ENCODE measurements around the gene LCTL. TPM values are rescaled to one million over a fixed set of nuclear protein-coding genes. Genes with fewer than 3 reads are reported as not detected.
"Not testable (repeated sequence)": the region's sequence is repeated elsewhere in the genome, so short reads cannot be mapped to it uniquely, and the experiment has no call there.

The LCTL gene
- total RNA-seq, 1 experiment from 2014 or later, result 7.6 TPM

DNA sequence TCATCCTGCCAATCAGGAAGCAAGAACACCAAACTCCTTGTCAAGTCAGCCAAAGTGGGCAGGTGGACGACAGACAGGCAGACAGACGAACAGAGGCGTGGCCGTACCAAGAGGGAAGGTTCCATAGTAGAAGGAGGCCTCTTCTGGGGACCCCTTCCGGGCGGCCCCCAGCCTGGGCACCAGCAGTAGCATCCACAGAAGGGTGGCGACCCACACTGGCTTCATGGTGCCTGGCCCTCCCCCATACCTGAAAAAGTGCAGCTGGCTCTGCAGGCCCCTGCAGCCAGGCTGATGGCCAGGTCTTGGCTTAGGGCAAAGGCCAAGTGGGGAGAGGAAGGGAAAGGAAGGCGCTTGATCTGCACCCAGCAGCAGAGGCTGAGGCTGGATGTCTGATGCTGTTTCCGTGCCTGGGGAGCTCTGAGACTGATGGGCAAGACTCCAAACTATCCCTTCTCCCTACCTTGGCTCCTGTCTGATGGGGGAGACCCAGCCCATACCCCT lies 607 bp downstream of the LCTL start:
- peak; percentile 23 for DNase-seq (ENCODE audit: low read depth)

DNA sequence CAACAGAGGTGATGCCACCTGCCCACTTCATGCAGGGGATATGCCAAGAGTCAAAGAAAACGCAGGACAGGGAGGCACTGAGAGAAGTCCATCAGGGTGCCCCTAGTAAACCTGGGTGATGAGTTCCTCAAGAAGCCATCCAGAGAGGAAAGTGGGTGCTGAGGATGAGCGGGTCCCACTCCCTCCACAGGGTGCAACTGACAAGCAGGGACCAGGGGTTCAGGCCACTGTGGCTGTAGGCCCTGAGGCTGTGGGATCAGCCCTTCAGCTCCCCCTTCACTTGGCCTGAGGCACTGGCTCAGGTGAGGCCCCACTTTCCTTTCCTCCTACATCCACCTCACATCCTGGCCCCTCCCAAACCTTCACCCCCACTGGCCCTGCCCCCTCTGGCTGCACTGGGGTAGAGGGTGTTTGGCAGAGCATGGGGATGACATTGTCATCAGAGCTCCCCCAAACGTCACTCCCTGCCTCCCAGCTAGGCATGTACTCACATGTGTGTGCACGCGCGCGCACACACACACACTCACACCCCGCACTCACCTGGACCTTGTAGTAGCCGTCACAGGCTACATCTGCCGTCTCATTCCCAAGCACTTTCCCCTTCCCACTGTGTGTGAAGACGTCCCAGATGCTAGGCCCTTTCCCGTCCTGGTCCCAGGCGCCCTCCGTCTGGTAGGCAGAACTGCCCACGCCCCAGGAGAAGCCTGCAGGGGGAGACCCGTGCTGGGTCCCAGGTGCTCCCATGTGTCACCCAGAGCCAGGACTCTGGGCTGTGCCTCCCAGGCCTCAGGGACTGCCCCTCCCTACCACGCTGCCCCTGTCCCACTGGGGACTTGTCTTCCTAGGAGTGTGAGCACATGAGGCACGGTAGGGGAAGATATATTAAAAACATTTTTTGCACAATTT lies 1.4 kb downstream of the LCTL start:
- DNase-seq (ENCODE audit: low read depth), result no peak

DNA sequence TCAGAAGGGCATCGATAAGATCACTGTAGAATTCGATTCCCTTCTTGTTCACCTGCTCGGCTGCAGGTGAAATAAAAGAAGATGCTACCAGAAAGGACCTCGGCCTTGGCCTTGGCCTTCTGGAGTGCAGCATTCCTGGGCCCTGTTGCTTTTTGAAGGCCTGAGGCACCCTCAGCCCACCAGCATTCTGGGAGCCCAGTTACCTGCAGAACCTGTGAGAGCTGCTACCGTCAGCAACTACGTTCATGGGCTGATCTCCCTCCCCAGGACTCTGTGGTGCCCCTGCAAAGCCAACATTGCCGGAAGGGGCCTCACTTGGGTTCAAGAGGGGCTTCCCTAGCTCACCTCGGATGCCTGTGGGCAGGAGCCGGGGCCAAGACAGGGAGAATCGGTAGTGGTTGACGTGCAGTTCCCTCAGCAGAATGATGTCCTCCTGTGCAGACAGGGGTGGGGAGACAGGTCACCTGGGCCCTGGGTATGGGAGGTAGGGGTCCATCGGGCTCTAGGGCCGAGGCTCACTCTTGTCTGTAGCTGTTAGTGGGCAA lies 2.2 kb downstream of the LCTL start:
- no peak for DNase-seq (ENCODE audit: low read depth)

DNA sequence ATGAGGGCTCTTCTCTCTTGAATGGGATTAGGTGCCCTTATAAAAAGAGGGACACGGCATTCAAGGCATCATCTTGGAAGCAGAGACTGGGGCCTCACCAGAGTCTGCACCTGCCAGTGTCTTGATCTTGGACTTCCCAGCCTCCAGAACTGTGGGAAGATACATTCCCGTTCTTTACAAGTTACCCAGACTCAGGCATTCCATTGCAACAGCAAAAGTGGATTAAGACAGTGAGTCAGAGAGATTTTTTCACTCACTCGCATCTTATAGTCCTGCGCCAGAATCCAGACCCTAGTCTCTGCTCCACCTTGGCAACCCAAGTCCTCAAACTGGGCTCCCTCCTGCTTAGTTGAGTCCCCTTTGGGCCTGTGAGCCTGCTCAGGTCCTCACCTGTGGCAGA lies 2.7 kb downstream of the LCTL start:
- DNase-seq (ENCODE audit: low read depth), result no peak

DNA sequence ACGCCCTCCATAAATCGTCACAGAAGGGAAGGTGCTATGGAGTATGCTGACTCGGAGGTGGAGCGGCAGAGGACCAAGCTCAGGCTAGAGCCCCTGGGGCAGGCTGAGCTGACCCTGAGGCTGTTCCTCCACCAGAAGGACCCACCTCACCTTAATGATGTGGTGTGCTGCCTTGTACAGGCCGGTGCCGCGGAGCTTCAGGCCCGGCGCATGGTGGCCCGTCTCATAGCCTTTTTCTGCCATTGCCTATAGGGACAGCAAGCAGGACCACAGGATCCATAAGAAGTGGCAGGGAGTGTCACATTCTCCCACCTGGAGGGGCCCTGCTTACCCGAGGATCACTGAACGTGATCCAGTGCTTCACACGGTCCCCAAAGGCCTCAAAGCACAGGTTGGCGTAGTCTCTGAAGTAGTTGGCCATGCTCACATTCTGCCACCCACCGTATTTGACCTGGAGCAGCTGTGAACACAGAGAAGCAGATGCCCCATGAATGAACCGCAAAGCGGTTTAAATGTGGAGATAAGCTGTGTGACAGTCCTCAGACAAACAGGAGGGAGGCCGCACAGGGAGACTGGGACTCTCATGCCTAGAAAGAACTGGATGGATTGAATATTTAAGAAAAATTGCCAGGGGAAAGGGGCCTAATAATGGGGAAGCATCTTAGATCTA lies 4.8 kb downstream of the LCTL start:
- no peak for DNase-seq (ENCODE audit: low read depth)

DNA sequence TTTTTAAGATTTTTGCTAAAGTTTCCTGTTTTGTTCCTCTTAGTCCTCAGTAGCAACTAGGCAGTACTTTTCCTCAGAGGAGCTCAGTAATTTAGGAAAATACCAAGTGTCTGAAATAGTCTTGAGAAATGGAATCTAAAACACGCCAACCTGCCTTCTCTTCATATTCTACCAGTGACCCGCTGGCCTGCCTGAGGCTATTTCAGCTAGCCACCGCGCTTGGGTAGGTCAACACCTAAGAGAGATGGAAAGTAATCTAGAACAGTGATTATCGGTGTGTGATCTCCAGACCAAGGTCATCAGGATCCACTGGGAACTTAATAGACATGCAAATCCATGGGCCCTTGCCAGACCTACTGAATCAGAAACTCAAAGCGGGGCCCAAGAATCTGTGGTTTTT lies 7.5 kb downstream of the LCTL start:
- DNase-seq (ENCODE audit: low read depth), result peak; percentile 6

DNA sequence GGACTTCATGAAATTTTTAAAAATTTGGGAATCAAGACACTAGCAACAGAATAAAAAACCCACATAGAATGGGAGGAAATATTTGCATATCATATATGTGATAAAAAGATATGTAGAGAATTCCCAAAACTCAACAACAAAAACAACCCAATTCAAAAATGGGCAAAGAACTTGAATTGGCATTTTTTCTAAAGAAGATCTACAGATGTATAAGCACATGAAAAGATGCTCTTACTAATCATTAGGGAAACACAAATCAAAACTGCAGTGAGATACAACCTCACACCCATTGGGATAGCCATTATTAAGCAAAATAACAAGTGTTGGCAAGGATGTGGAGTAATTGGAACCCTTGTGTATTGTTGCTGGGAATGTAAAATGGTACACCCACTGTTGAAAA lies 10.1 kb downstream of the LCTL start:
- no peak for DNase-seq (ENCODE audit: low read depth)

DNA sequence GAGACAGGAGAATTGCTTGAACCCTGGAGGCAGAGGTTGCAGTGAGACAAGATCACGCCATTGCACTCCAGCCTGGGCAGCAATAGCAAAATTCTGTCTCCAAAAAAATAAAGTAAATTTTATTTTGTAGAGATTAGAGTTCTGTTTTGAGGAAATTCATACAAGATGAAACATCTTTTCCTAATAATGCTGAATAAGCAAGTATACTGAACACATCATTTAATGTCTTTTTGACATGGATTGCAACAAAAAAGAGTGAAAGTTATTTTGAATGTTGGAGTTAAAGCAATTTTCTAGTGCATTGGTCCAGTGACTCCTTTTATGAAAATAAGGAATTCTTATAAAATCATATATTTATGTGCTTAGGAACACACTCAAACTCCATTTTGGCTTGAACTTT lies 20.5 kb downstream of the LCTL start:
- DNase-seq (ENCODE audit: low read depth), result no peak

DNA sequence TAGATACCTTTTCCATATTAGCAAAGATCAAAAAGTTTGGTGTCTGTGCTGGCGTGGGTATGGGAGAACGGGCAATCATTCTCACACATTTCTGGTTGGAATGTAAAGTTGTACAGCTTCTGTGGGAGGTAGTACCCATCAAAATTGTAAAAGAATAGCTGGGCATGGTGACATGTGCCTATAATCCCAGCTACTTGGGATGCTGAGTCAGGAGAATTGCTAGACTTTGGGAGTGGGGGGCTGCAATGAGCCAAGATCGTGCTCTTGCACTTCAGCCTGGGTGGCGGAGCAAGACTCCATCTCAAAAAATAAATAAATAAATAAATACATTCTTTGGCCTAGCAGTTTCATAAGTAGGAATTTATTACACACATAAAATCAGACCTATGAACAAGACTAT lies 22.9 kb downstream of the LCTL start:
- DNase-seq (ENCODE audit: low read depth), result no peak

DNA sequence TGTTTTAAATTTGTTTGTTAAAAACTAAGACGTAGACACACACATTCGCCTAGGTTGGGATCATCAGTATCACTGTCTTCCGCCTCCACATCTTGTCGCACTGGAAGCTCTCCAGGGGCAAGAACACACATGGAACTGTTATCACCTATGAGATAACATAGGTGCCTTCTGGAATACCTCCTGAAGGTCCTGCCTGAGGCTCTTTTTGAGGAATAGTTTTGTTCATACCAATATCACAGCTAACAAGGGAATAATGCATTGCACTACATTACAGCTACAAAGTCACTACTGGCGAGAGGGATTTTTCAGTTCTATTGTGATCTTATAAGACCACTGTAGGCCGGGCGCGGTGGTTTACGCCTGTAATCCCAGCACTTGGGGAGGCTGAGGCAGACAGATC lies 30.7 kb downstream of the LCTL start:
- no peak for DNase-seq (ENCODE audit: low read depth)

DNA sequence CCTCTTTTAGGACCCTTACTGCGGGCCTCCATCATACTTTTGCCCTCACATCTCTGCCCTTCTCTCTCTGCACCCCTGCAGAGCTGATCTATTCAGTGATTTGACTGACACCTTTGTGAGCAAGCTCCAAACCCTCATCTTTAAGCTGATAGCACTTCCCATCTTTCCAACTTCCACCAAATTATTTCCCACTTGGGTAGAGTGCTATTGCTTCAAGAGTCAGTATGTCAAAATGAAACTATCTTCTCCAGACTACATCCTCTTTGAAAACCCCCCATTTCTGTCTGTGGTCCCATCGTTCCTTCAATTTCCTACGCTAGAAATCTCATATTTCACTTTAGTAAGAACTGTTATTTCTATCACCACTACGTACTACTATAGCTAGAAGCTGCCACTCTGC lies 41.0 kb downstream of the LCTL start:
- DNase-seq (ENCODE audit: low read depth), result no peak

DNA sequence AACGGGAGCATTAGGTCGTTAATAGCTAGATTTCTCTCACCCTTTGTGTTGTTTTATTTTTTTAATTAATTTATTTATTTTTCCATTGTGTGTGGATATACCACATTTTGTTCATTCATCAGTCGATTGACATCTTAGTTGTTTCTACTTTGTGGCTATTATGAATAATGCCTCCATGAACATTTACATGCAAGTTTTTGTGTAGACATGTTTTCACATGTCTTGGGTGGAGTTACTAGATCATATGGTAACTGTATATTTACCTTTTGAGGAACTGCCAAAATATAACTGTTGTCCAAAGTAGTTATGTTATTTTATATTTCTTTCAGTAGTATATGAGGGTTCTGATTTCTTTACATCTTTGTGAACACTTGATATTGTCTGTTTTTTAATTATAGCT lies 41.9 kb downstream of the LCTL start:
- no peak for DNase-seq (ENCODE audit: low read depth)

DNA sequence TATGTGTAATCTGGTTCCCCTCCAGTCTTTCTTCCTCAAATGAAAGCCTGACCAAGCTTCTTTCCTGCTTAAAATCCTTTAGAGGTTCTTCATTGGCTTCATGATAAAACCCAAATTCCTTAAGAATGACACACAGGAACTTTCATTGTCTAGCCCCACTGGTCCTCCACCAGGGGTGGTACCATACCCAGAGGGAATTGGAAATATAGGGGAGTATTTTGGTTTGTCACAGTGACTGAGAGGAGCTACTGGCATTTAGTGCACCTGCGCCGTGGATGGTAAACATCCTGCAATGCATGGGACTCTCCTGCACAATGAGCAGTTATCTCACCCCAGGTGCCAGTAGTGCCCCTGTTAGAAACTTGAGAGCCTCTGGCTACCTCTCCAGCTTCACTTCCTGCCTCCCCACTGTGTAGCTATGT lies 49.9 kb downstream of the LCTL start:
- DNase-seq (ENCODE audit: low read depth), result peak; percentile 60

DNA sequence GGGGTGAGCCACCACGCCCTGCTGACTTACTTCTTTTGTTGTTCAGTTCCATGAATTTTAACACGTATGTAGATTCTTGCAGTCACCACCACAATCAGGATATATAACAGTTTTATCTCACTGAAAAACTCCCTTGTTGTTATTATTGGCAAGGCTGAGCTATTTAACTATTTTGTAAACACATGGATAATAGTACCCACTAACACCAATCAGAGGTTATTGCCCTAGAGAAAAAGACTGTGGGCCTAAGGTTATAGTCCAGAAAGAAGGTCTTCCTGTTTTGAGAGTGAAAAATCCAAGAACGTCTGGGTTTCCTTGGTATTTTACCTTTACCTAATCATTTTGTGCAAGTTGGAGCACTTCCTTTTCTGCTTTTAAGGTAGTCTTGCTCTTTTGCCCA lies 51.2 kb downstream of the LCTL start:
- no peak for DNase-seq (ENCODE audit: low read depth)

DNA sequence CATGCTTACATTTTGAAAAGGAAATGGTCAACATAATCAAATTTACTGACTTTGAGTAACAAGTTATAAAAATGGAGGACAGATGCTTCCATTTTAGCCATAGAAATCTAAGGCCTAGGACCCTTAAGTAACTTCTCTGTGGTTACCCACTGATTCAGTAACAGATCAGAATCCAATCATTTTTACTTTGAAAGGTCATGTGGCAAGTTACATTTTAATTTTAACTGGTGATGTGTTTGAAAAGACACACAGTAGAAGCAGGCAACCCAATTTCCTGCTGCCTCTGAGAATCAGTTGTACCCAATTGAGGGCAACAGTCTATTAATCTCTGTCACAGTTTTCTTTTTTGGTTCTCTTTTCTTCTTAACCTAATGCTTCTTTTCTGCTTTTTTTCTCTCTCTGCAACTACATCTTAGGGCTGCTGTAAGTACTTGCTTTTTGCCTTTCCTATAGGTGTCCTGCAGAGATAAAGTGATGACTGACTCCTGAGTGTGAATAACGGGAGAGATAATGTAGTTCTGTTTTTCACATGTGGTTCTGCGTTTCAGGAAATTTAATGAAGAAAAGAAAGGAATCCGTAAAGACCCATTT lies 57.4 kb downstream of the LCTL start:
- DNase-seq (ENCODE audit: low read depth), result no peak

DNA sequence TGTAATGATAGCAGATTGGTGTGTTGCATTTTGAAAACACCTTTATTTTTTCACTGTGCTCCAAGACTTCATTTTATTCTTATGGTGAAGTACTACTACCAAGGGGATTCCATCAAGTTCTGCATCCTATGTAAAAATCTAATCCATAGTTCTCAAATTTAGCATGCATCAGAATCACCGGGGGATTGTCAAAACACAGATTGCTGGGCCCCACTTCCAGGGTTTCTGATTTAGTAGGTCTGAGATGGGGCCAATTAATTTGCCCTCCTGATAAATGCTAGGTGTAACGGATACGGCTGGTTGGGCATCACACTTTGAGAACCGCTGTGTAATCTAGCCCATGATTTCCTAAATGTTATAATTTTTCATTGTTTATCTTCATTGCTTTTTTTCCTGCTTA lies 60.0 kb downstream of the LCTL start:
- DNase-seq (ENCODE audit: low read depth), result no peak

DNA sequence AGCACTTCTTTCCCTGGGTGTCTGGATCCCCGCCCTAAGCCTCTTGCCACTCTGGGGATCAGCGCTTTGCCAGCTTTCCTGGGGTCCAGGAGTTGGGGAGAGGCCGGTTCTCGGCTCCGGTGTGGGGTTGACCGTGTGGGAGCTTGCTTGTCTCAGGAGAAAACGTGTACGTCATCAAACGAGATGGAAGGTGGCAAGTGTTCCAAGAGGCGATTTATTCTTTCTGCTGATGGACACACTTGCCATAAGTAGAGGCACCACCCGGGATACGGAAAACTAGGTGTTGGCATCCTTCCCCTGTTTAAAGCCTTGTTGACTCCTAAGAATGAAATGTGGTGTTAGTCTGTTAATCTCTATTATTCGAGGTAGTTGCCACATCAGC lies 60.4 kb downstream of the LCTL start:
- DNase-seq (ENCODE audit: low read depth), result no peak

DNA sequence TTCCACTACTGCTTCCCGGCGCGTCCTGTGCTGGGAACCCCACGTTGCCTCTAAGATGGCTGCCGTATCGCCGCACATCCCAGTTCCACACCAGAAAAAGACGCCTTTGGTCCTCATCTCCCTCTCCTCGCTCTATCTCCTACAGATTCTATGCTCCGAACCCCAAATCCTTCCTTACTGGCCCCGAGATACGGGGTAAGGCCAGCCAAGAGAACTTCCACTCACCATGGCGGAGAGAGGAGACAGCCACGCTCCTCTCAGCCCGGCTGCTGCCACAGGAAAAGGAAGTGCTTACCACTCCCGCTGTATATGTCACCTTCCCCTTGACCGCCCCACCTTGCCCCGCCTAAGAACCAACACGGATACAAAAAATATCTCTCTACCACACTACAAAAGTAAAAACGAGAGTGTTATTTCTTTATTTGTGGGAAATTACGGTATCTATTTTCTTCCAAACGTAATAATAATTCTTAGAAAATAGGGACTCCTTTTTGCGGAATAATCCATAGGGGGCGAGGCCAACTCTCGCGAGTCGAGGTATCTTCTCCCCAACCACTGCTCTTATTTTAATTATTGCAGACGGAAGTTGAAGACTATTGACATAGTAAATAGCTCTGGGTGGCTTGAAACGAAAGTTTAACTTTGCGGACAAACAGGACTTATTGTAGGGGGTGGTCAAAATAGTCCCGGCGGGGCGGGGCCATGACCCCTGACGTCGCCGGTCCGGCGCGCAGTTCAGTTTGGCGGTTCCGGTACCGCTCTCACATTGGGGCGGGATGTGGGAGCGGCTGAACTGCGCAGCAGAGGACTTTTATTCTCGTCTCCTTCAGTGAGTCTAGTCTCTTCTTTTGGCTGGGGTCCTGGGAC lies 61.0 kb downstream of the LCTL start, which contains the start of the genes RPL4 and ZWILCH:
Gene RPL4 (minus strand): TSS at position 293 of the 867 bp plus-strand sequence. CDS start 65 bp downstream, at position 228.
Gene ZWILCH (plus strand): TSS at position 764 of the 867 bp plus-strand sequence. CDS start 13 bp downstream, at position 777.
- DNase-seq (ENCODE audit: low read depth), result peak; percentile 84

DNA sequence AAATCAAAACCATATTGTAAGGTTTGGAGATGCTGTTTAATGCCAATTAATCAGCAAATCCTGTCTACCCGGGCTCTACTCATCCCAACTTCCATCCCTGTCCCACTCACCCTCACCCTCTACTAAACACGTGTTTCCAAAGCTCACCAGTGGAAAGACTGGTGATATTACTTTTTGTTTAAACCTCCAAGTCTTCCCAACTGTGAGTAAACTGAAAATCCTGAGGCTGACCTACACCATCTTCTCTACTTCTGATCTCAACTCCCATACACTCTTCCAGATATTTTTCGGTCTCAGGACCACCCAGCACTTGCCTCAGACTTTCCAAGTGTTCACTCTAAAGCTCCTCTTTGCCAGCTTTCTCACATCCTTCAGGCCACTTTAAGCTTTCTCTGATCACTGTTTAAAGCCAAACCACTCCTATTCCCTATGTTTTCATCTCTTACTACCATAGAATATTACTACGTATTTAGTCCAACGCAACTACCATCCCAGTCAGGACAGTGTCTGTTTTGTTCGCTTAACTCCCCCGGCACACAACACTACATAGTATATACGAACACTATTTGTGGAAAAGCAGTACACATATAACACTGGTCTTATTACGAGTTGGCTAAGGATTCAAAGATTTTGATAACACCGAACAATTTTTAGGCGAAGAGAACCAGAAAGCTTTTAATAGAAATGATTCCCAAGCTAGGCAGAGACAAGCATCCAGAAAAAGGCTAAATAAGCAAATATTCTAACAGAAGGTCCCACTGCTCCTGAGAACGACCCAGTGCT lies 61.8 kb downstream of the LCTL start:
- no peak for DNase-seq (ENCODE audit: low read depth)

DNA sequence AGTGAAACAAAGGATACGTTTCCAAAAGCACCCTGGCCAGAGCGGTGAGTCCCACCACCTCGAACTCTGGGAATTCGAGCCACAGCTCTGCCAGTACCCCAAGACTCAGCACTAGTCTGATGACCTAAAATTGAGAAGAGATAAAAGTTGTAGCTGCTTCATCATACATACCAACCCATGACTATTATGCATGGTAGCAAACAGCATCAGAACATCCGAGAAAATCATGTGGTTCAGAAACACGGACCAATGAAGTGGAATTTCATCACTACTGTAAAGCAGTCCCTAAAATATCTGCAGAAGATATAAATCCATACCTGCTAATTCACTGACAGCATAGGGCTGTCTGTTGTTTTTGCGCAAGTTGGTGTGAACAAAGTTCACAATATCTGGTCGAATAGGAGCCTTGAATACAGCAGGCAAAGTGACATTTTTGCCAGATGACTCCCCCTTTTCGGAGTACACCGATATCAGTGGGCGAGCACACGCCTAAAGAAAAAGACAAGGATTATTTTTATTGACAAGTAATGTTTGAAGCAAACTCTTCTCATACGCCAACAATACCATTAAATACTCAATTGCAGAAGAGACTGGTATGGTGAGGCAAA lies 62.7 kb downstream of the LCTL start:
- DNase-seq (ENCODE audit: low read depth), result not testable (repeated sequence)
